H9 (cell line): ENCODE results near the gene TLR5. TPM values are rescaled to one million over a fixed set of nuclear protein-coding genes. Genes with fewer than 3 reads are reported as not detected.

Experiments used
- DNase-seq: peaks from one replicate; pipeline ENCODE4 v3.0.0-alpha.2; 2017
- H2AFZ ChIP-seq: one replicate; pipeline ENCODE4 v1.6.1; 2013; ENCODE audit warnings: mild to moderate bottlenecking, low read length, control low read depth, moderate library complexity
- H2AK5ac ChIP-seq: 2 replicates; pipeline ENCODE4 v1.6.1; 2013; ENCODE audit warnings: low read length, control low read depth, mixed read lengths; ENCODE audit not compliant: insufficient read length
- H2BK120ac ChIP-seq: one replicate; pipeline ENCODE4 v1.6.1; 2013; ENCODE audit warnings: low read depth, mild to moderate bottlenecking, low read length, control low read depth, inconsistent platforms; ENCODE audit not compliant: poor library complexity, severe bottlenecking
- H2BK12ac ChIP-seq: 2 replicates; pipeline ENCODE4 v1.6.1; 2013; ENCODE audit warnings: low read length, control low read depth, mixed read lengths, low read depth; ENCODE audit not compliant: insufficient read length
- H2BK15ac ChIP-seq: 2 replicates; pipeline ENCODE4 v1.6.1; 2013; ENCODE audit warnings: low read depth, low read length, control low read depth
- H2BK20ac ChIP-seq: one replicate; pipeline ENCODE4 v1.6.1; 2013; ENCODE audit warnings: low read depth, mild to moderate bottlenecking, low read length, control low read depth, inconsistent platforms; ENCODE audit not compliant: poor library complexity, severe bottlenecking
- H2BK5ac ChIP-seq: 2 replicates; pipeline ENCODE4 v1.6.1; 2013; ENCODE audit warnings: low read length, control low read depth, mixed read lengths; ENCODE audit not compliant: insufficient read length
- H3K14ac ChIP-seq: 2 replicates; pipeline ENCODE4 v1.6.1; 2013; ENCODE audit warnings: low read length, control low read depth; ENCODE audit not compliant: insufficient read depth
- H3K18ac ChIP-seq: 2 replicates; pipeline ENCODE4 v1.6.1; 2013; ENCODE audit warnings: low read depth, mild to moderate bottlenecking, mixed read lengths, low read length, control low read depth; ENCODE audit not compliant: insufficient read length
- H3K23ac ChIP-seq: 2 replicates; pipeline ENCODE4 v1.6.1; 2013; ENCODE audit warnings: low read length, control low read depth, mixed read lengths, low read depth; ENCODE audit not compliant: insufficient read length
- H3K23me2 ChIP-seq: 2 replicates; pipeline ENCODE4 v1.6.1; 2013; ENCODE audit warnings: low read depth, mild to moderate bottlenecking, mixed read lengths, low read length, control low read depth; ENCODE audit not compliant: insufficient read length, poor library complexity, severe bottlenecking
- H3K27ac ChIP-seq: 2 replicates; pipeline ENCODE4 v1.5.1; 2013; ENCODE audit warnings: low read length, control low read depth, mixed read lengths, low read depth; ENCODE audit not compliant: insufficient read length
- H3K27me3 ChIP-seq: 2 replicates; pipeline ENCODE4 v1.6.1; 2013; ENCODE audit warnings: low read length, control low read depth, inconsistent platforms; ENCODE audit not compliant: insufficient read depth
- H3K4ac ChIP-seq: 2 replicates; pipeline ENCODE4 v1.6.1; 2013; ENCODE audit warnings: low read depth, mild to moderate bottlenecking, control low read depth, inconsistent platforms, low read length, moderate library complexity
- H3K4me1 ChIP-seq: 2 replicates; pipeline ENCODE4 v1.6.1; 2013; ENCODE audit warnings: low read length, control low read depth, inconsistent platforms; ENCODE audit not compliant: insufficient read depth
- H3K4me2 ChIP-seq: 2 replicates; pipeline ENCODE4 v1.6.1; 2013; ENCODE audit warnings: low read length, control low read depth, mixed read lengths; ENCODE audit not compliant: insufficient read length, insufficient read depth
- H3K56ac ChIP-seq: 2 replicates; pipeline ENCODE4 v1.6.1; 2013; ENCODE audit warnings: low read depth, mild to moderate bottlenecking, mixed read lengths, low read length, control low read depth; ENCODE audit not compliant: insufficient read length
- H3K79me1 ChIP-seq: 2 replicates; pipeline ENCODE4 v1.6.1; 2013; ENCODE audit warnings: low read depth, mild to moderate bottlenecking, moderate library complexity, low read length, control low read depth, inconsistent platforms; ENCODE audit not compliant: insufficient read depth, poor library complexity, severe bottlenecking
- H3K79me2 ChIP-seq: 2 replicates; pipeline ENCODE4 v1.6.1; 2013; ENCODE audit warnings: low read length, control low read depth, inconsistent platforms; ENCODE audit not compliant: insufficient read depth
- H3K9ac ChIP-seq: 2 replicates; pipeline ENCODE4 v1.6.1; 2013; ENCODE audit warnings: low read length, control low read depth, mixed read lengths; ENCODE audit not compliant: insufficient read length; ENCODE audit errors: extremely low read depth
- H3K9me3 ChIP-seq: one replicate; pipeline ENCODE4 v1.6.1; 2013; ENCODE audit warnings: low read depth, low read length, inconsistent platforms; ENCODE audit not compliant: control insufficient read depth
- H3T11ph ChIP-seq: one replicate; pipeline ENCODE4 v1.6.1; 2013; ENCODE audit warnings: mild to moderate bottlenecking, low read length, control low read depth, inconsistent platforms
- H4K20me1 ChIP-seq: one replicate; pipeline ENCODE4 v1.6.1; 2013; ENCODE audit not compliant: control insufficient read depth, insufficient read length, insufficient read depth
- H4K5ac ChIP-seq: 2 replicates; pipeline ENCODE4 v1.6.1; 2013; ENCODE audit warnings: low read depth, mild to moderate bottlenecking, mixed read lengths, low read length, control low read depth; ENCODE audit not compliant: insufficient read length
- H4K8ac ChIP-seq: replicated peaks from 2 replicates; pipeline ENCODE4 v1.6.1; 2013; ENCODE audit warnings: low read length, control low read depth, mixed read lengths, low read depth; ENCODE audit not compliant: insufficient read length
- H4K91ac ChIP-seq: 2 replicates; pipeline ENCODE4 v1.6.1; 2013; ENCODE audit warnings: low read depth, mild to moderate bottlenecking, moderate library complexity, mixed read lengths, low read length, control low read depth; ENCODE audit not compliant: insufficient read length
- H3K27ac Mint-ChIP-seq, 3 experiments: 2 replicates in 2 of 3; 3 replicates in 1 of 3; pipeline ENCODE4 v1.8.0; 2020 to 2021; ENCODE audit warnings: mixed read lengths in 3 of 3, mild to moderate bottlenecking in 1 of 3, moderate library complexity in 1 of 3
- H3K27me3 Mint-ChIP-seq: 2 replicates; pipeline ENCODE4 v1.8.0; 2021; ENCODE audit warnings: low read depth, mild to moderate bottlenecking, moderate library complexity, mixed read lengths
- H3K36me3 Mint-ChIP-seq, 3 experiments: 2 replicates in 2 of 3; 3 replicates in 1 of 3; pipeline ENCODE4 v1.8.0; 2020 to 2021; ENCODE audit warnings: low read depth in 3 of 3, mixed read lengths in 3 of 3; ENCODE audit not compliant: insufficient read depth in 1 of 3
- H3K4me1 Mint-ChIP-seq, 2 experiments: 2 replicates each; pipeline ENCODE4 v1.8.0; 2020; ENCODE audit warnings: mixed read lengths in 2 of 2
- H3K4me3 Mint-ChIP-seq, 2 experiments: 2 replicates in 1 of 2; 3 replicates in 1 of 2; pipeline ENCODE4 v1.8.0; 2020 to 2021; ENCODE audit warnings: mild to moderate bottlenecking in 2 of 2, mixed read lengths in 2 of 2, moderate library complexity in 1 of 2
- H3K9me3 Mint-ChIP-seq, 2 experiments: 2 replicates in 1 of 2; 3 replicates in 1 of 2; pipeline ENCODE4 v1.8.0; 2020; ENCODE audit warnings: mild to moderate bottlenecking in 2 of 2, mixed read lengths in 2 of 2, moderate library complexity in 1 of 2
- CTCF ChIP-seq: fragments of 200-600 bp; sonication (generic); conservative IDR thresholded peaks from 3 replicates; pipeline ENCODE4 v1.8.0; 2021; ENCODE audit warnings: antibody characterized with exemption, mild to moderate bottlenecking
- WGBS: extraction: QIAGEN DNeasy Blood & Tissue Kit; methylation state at CpG from one replicate; pipeline ENCODE4 v1.1.7; 2013; ENCODE audit warnings: missing lambda C conversion rate, low lambda C conversion rate, mixed read lengths; ENCODE audit not compliant: insufficient read length; ENCODE audit errors: extremely low coverage; 5-methylcytosine and 5-hydroxymethylcytosine counted together
- total RNA-seq: library from RNA; stranded (reverse); gene quantifications from 2 replicates; pipeline ENCODE4 v1.2.1, GENCODE V29; 2021

Gene TLR5
- total RNA-seq, 1 experiment from 2014 or later: not detected

- H3K27me3 ChIP-seq: no peaks in the 10 kb centered on the region
- H2BK12ac ChIP-seq: no peak overlapping the region
- no peaks in the 10 kb centered on the region for H3K79me2 ChIP-seq
- H2AFZ ChIP-seq: no peak overlapping the region
- H2BK15ac ChIP-seq: no peak overlapping the region
- H3K4ac ChIP-seq: no peak overlapping the region
- H2AK5ac ChIP-seq: no peak overlapping the region
- no peak overlapping the region for H4K5ac ChIP-seq
- H3K18ac ChIP-seq: no peak overlapping the region
- no peak overlapping the region for H3K9ac ChIP-seq
- no peak for DNase-seq
- H3K27me3 Mint-ChIP-seq: peaks cover 20% of the 10 kb centered on the region
- H3K27ac ChIP-seq: no peak overlapping the region
- no peak overlapping the region for H2BK5ac ChIP-seq
- H4K20me1 ChIP-seq: no peaks in the 10 kb centered on the region
- H3K4me1 Mint-ChIP-seq: peaks cover 0 to 2% of the 10 kb centered on the region in 2 experiments; a peak in 2 of 4 replicates
- no peak overlapping the region for H2BK20ac ChIP-seq
- no peak overlapping the region for H4K91ac ChIP-seq
- H2BK120ac ChIP-seq: no peak overlapping the region
- no peaks in the 10 kb centered on the region for H3K4me1 ChIP-seq
- no peak for TF ChIP-seq CTCF
- peak overlapping the region in 1 of 3 experiments; percentile 49; a peak in 1 of 7 replicates for H3K27ac Mint-ChIP-seq
- no peak overlapping the region for H4K8ac ChIP-seq
- no CpG with 5 or more reads among the region's 10 CpGs for WGBS
- no peak overlapping the region for H3K14ac ChIP-seq
- H3T11ph ChIP-seq: no peak overlapping the region
- H3K23me2 ChIP-seq: no peaks in the 10 kb centered on the region
- H3K23ac ChIP-seq: no peak overlapping the region
- H3K9me3 ChIP-seq: no peaks in the 10 kb centered on the region
- no peak overlapping the region for H3K4me2 ChIP-seq
- no peaks in the 10 kb centered on the region for H3K79me1 ChIP-seq
- H3K4me3 Mint-ChIP-seq: no peak overlapping the region
- H3K36me3 Mint-ChIP-seq: no peaks in the 10 kb centered on the region
- no peaks in the 10 kb centered on the region for H3K9me3 Mint-ChIP-seq
- no peak overlapping the region for H3K56ac ChIP-seq
Measured at GRCh38 chr1:223189903-223190724, 47.1 kb upstream of the TLR5 start.
